Karpas-422 (cell line): ENCODE measurements around the gene PIAS1. TPM values are rescaled to one million over a fixed set of nuclear protein-coding genes. Genes with fewer than 3 reads are reported as not detected.

Source experiments
- DNase-seq: peaks from one replicate; pipeline ENCODE4 v3.0.0-alpha.2; 2015
- H2AFZ ChIP-seq: fragments of 200-600 bp; sonication (generic); 2 replicates; pipeline ENCODE4 v1.6.1; 2014; ENCODE audit warnings: antibody characterized with exemption, low read length, mixed read lengths
- H3K27ac ChIP-seq: fragments of 200-600 bp; sonication (generic); 2 replicates; pipeline ENCODE4 v1.5.1; 2014; ENCODE audit warnings: mild to moderate bottlenecking, low read length, moderate library complexity
- H3K27me3 ChIP-seq: fragments of 200-600 bp; sonication (generic); 2 replicates; pipeline ENCODE4 v1.6.1; 2014; ENCODE audit warnings: low read length, mixed read lengths
- H3K36me3 ChIP-seq: fragments of 200-600 bp; sonication (generic); 2 replicates; pipeline ENCODE4 v1.6.1; 2014; ENCODE audit warnings: low read length, mixed read lengths; ENCODE audit not compliant: insufficient read depth
- H3K4me1 ChIP-seq: fragments of 200-600 bp; sonication (generic); 2 replicates; pipeline ENCODE4 v1.6.1; 2014; ENCODE audit warnings: mild to moderate bottlenecking, low read length, mixed read lengths
- H3K4me2 ChIP-seq: fragments of 200-600 bp; sonication (generic); 2 replicates; pipeline ENCODE4 v1.6.1; 2014; ENCODE audit warnings: low read length, low read depth, mild to moderate bottlenecking; ENCODE audit not compliant: poor library complexity, severe bottlenecking
- H3K4me3 ChIP-seq: fragments of 200-600 bp; sonication (generic); 2 replicates; pipeline ENCODE4 v1.5.1; 2014; ENCODE audit warnings: mild to moderate bottlenecking, antibody characterized with exemption, low read length, mixed read lengths
- H3K79me2 ChIP-seq: fragments of 200-600 bp; sonication (generic); 2 replicates; pipeline ENCODE4 v1.6.1; 2014; ENCODE audit warnings: mild to moderate bottlenecking, low read length, mixed read lengths
- H3K9ac ChIP-seq: fragments of 200-600 bp; sonication (generic); 2 replicates; pipeline ENCODE4 v1.6.0; 2014; ENCODE audit warnings: low read length
- H3K9me2 ChIP-seq: fragments of 200-600 bp; sonication (generic), shearing (Covaris generic); replicated peaks from 2 replicates; pipeline ENCODE4 v1.6.0; 2014; ENCODE audit warnings: mild to moderate bottlenecking, low read length, moderate library complexity; ENCODE audit not compliant: insufficient read depth
- H3K9me3 ChIP-seq: fragments of 300-700, 200-600 bp; sonication (generic); 2 replicates; pipeline ENCODE4 v1.6.1; 2014; ENCODE audit warnings: low read length, mixed read lengths
- H4K20me1 ChIP-seq: fragments of 200-600 bp; sonication (generic); 2 replicates; pipeline ENCODE4 v1.6.1; 2014; ENCODE audit warnings: mild to moderate bottlenecking, antibody characterized with exemption, low read length, low read depth; ENCODE audit not compliant: insufficient read depth
- total RNA-seq: library from RNA; depleted of rRNA; stranded (reverse); fragments of >200 nt; shearing (Covaris generic); gene quantifications from 2 replicates; pipeline ENCODE4 v1.2.3, GENCODE V29; 2014; ENCODE audit warnings: low replicate concordance

Gene PIAS1
- total RNA-seq, 1 experiment from 2014 or later: 106 TPM

GRCh38 chr15:68040144-68040543, 14.0 kb upstream of the PIAS1 start:
- no peaks in the 10 kb centered on the region for H3K9me2 ChIP-seq
- H4K20me1 ChIP-seq: no peaks in the 10 kb centered on the region
- H3K79me2 ChIP-seq: no peaks in the 10 kb centered on the region
- H3K36me3 ChIP-seq: no peaks in the 10 kb centered on the region
- no peak overlapping the region for H3K9ac ChIP-seq
- no peaks in the 10 kb centered on the region for H3K9me3 ChIP-seq
- DNase-seq: no peak
- no peak overlapping the region for H3K4me2 ChIP-seq
- no peaks in the 10 kb centered on the region for H3K4me1 ChIP-seq
- H2AFZ ChIP-seq: no peak overlapping the region
- no peak overlapping the region for H3K27ac ChIP-seq
- no peaks in the 10 kb centered on the region for H3K27me3 ChIP-seq
- no peak overlapping the region for H3K4me3 ChIP-seq

GRCh38 chr15:68042156-68042854, 11.8 kb upstream of the PIAS1 start:
- H3K4me3 ChIP-seq: no peak overlapping the region
- H3K9me3 ChIP-seq: no peaks in the 10 kb centered on the region
- no peaks in the 10 kb centered on the region for H3K4me1 ChIP-seq
- no peak for DNase-seq
- no peaks in the 10 kb centered on the region for H3K79me2 ChIP-seq
- no peak overlapping the region for H3K27ac ChIP-seq
- no peaks in the 10 kb centered on the region for H4K20me1 ChIP-seq
- no peaks in the 10 kb centered on the region for H3K9me2 ChIP-seq
- no peak overlapping the region for H3K9ac ChIP-seq
- H2AFZ ChIP-seq: no peak overlapping the region
- no peak overlapping the region for H3K4me2 ChIP-seq
- no peaks in the 10 kb centered on the region for H3K36me3 ChIP-seq
- no peaks in the 10 kb centered on the region for H3K27me3 ChIP-seq

- Histone ChIP-seq H3K4me3 (no peak overlapping the region), H3K79me2 (no peaks in the 10 kb centered on the region), H2AFZ (no peak overlapping the region), H3K9me3 (no peaks in the 10 kb centered on the region), H3K27me3 (no peaks in the 10 kb centered on the region), H3K4me2 (no peak overlapping the region), H3K36me3 (no peaks in the 10 kb centered on the region), H3K27ac (no peak overlapping the region), H4K20me1 (no peaks in the 10 kb centered on the region), H3K9me2 (no peaks in the 10 kb centered on the region), H3K9ac (no peak overlapping the region), H3K4me1 (no peaks in the 10 kb centered on the region)
- DNase-seq: no peak
Measured at GRCh38 chr15:68042855-68043222, 11.3 kb upstream of the PIAS1 start.

GRCh38 chr15:68045289-68046265, 8.5 kb upstream of the PIAS1 start:
- H4K20me1 ChIP-seq: no peaks in the 10 kb centered on the region
- H3K9me3 ChIP-seq: no peaks in the 10 kb centered on the region
- H3K4me2 ChIP-seq: no peak overlapping the region
- no peaks in the 10 kb centered on the region for H3K4me1 ChIP-seq
- no peaks in the 10 kb centered on the region for H3K27me3 ChIP-seq
- H3K9me2 ChIP-seq: no peaks in the 10 kb centered on the region
- H2AFZ ChIP-seq: no peak overlapping the region
- no peaks in the 10 kb centered on the region for H3K36me3 ChIP-seq
- no peak for DNase-seq
- H3K79me2 ChIP-seq: no peaks in the 10 kb centered on the region
- H3K9ac ChIP-seq: no peak overlapping the region
- H3K27ac ChIP-seq: no peak overlapping the region
- H3K4me3 ChIP-seq: no peak overlapping the region

- H3K9ac ChIP-seq: no peak overlapping the region
- no peaks in the 10 kb centered on the region for H3K27me3 ChIP-seq
- no peaks in the 10 kb centered on the region for H3K79me2 ChIP-seq
- no peaks in the 10 kb centered on the region for H3K36me3 ChIP-seq
- H2AFZ ChIP-seq: no peak overlapping the region
- no peaks in the 10 kb centered on the region for H3K9me2 ChIP-seq
- no peak overlapping the region for H3K4me2 ChIP-seq
- no peak overlapping the region for H3K27ac ChIP-seq
- H3K4me3 ChIP-seq: no peak overlapping the region
- no peaks in the 10 kb centered on the region for H4K20me1 ChIP-seq
- no peaks in the 10 kb centered on the region for H3K9me3 ChIP-seq
- DNase-seq: no peak
- no peaks in the 10 kb centered on the region for H3K4me1 ChIP-seq
Measured at GRCh38 chr15:68047826-68048225, 6.3 kb upstream of the PIAS1 start.

- no peak overlapping the region for H3K27ac ChIP-seq
- H3K79me2 ChIP-seq: peaks cover 19% of the 10 kb centered on the region
- no peak overlapping the region for H3K4me3 ChIP-seq
- H3K9me3 ChIP-seq: no peaks in the 10 kb centered on the region
- DNase-seq: no peak
- H3K9ac ChIP-seq: no peak overlapping the region
- H4K20me1 ChIP-seq: peaks cover 13% of the 10 kb centered on the region
- no peak overlapping the region for H3K4me2 ChIP-seq
- peaks cover 12% of the 10 kb centered on the region for H3K4me1 ChIP-seq
- no peaks in the 10 kb centered on the region for H3K9me2 ChIP-seq
- no peaks in the 10 kb centered on the region for H3K36me3 ChIP-seq
- no peaks in the 10 kb centered on the region for H3K27me3 ChIP-seq
- H2AFZ ChIP-seq: no peak overlapping the region
Measured at GRCh38 chr15:68051109-68051508, 3.0 kb upstream of the PIAS1 start.

- Histone ChIP-seq H2AFZ (no peak overlapping the region), H3K27me3 (no peaks in the 10 kb centered on the region), H4K20me1 (peaks cover 19% of the 10 kb centered on the region), H3K9ac (no peak overlapping the region), H3K4me2 (no peak overlapping the region), H3K9me3 (no peaks in the 10 kb centered on the region), H3K4me3 (no peak overlapping the region), H3K9me2 (no peaks in the 10 kb centered on the region), H3K79me2 (peaks cover 27% of the 10 kb centered on the region), H3K27ac (no peak overlapping the region), H3K4me1 (peaks cover 20% of the 10 kb centered on the region), H3K36me3 (no peaks in the 10 kb centered on the region)
- no peak for DNase-seq
Measured at GRCh38 chr15:68051907-68052306, 2.2 kb upstream of the PIAS1 start.

GRCh38 chr15:68052431-68052830, 1.7 kb upstream of the PIAS1 start:
- DNase-seq: no peak
- Histone ChIP-seq H2AFZ (no peak overlapping the region), H3K9me2 (no peaks in the 10 kb centered on the region)

More at GRCh38 chr15:68052431-68052830, 1.7 kb upstream of the PIAS1 start:
- Histone ChIP-seq H3K4me2 (no peak overlapping the region), H3K79me2 (peaks cover 33% of the 10 kb centered on the region), H3K36me3 (no peaks in the 10 kb centered on the region), H4K20me1 (peaks cover 23% of the 10 kb centered on the region), H3K27ac (no peak overlapping the region), H3K27me3 (no peaks in the 10 kb centered on the region), H3K9me3 (no peaks in the 10 kb centered on the region), H3K4me3 (no peak overlapping the region), H3K9ac (no peak overlapping the region), H3K4me1 (peaks cover 26% of the 10 kb centered on the region)
